A673 (cell line): ENCODE results near the gene SSC4D. TPM values are rescaled to one million over a fixed set of nuclear protein-coding genes. Genes with fewer than 3 reads are reported as not detected.
A peak's percentile ranks its signal among the peaks of the same experiment; 100 is the strongest.

ENCODE experiments used
- BruUV-seq: library from RNA; stranded (reverse); fragments of 400-500 nt; replicated peaks from 2 replicates; lab custom pipeline; 2021; lab: Mats Ljungman, UMichigan
- CTCF ChIA-PET: fragments of 300-600 bp; sonication (Branson Sonifier 250); formaldehyde crosslinking; loops from one replicate; lab custom pipeline; 2022; ENCODE audit warnings: antibody characterized with exemption; lab: Charles Lee
- POLR2A ChIA-PET: fragments of 300-600 bp; sonication (Branson Sonifier 250); formaldehyde crosslinking; loops from one replicate; lab custom pipeline; 2022; ENCODE audit warnings: antibody characterized with exemption; ENCODE audit not compliant: low non-redundant PET; lab: Charles Lee
- DNase-seq: peaks from one replicate; pipeline ENCODE4 v3.0.0-alpha.2; 2015; ENCODE audit warnings: low spot score
- H3K27ac ChIP-seq: fragments of 200-600 bp; sonication (generic); 2 replicates; pipeline ENCODE4 v1.5.1; 2016; ENCODE audit warnings: mixed run types, low read depth, mild to moderate bottlenecking, mixed read lengths, antibody characterized with exemption, low read length; ENCODE audit not compliant: poor library complexity, severe bottlenecking
- H3K27me3 ChIP-seq: fragments of 200-600 bp; sonication (generic); replicated peaks from 2 replicates; pipeline ENCODE4 v1.6.1; 2017; ENCODE audit warnings: mixed run types, low read depth, mild to moderate bottlenecking, mixed read lengths, antibody characterized with exemption, low read length; ENCODE audit not compliant: insufficient read depth, poor library complexity
- H3K36me3 ChIP-seq: fragments of 200-600 bp; sonication (generic); 2 replicates; pipeline ENCODE4 v1.6.1; 2016; ENCODE audit warnings: mixed run types, mild to moderate bottlenecking, mixed read lengths, antibody characterized with exemption, low read length; ENCODE audit not compliant: insufficient read depth, poor library complexity, severe bottlenecking
- H3K4me1 ChIP-seq: fragments of 200-600 bp; sonication (generic); 2 replicates; pipeline ENCODE4 v1.6.1; 2017; ENCODE audit warnings: mixed run types, mild to moderate bottlenecking, mixed read lengths, antibody characterized with exemption, low read length; ENCODE audit not compliant: insufficient read depth, poor library complexity, severe bottlenecking
- H3K4me3 ChIP-seq: fragments of 200-600 bp; sonication (generic); 2 replicates; pipeline ENCODE4 v1.5.1; 2016; ENCODE audit warnings: low read depth, mixed run types, mild to moderate bottlenecking, mixed read lengths, low read length; ENCODE audit not compliant: poor library complexity, severe bottlenecking
- H3K9me3 ChIP-seq: fragments of 200-600 bp; sonication (generic); 2 replicates; pipeline ENCODE4 v1.6.1; 2016; ENCODE audit warnings: mixed run types, low read depth, mild to moderate bottlenecking, mixed read lengths, antibody characterized with exemption, low read length; ENCODE audit not compliant: poor library complexity, severe bottlenecking
- EZH2 ChIP-seq: fragments of 200-600 bp; sonication (generic); IDR thresholded peaks from 2 replicates; pipeline ENCODE4 v1.6.1; 2017; ENCODE audit warnings: borderline replicate concordance, low read depth, mild to moderate bottlenecking, mixed read lengths, antibody characterized with exemption, low read length; ENCODE audit not compliant: poor library complexity, severe bottlenecking
- intact Hi-C: fragments of 100-400 bp; cut with micrococcal nuclease; formaldehyde crosslinking; loops from one replicate; pipeline ENCODE4 v1.10.0; 2022; ENCODE audit not compliant: unreplicated experiment
- total RNA-seq: library from RNA; stranded (reverse); gene quantifications from 2 replicates; pipeline ENCODE4 v1.2.3, GENCODE V29; 2021
- TF ChIP-seq, protein P1 (sequence below): fragments of 300-800, 200-600 bp; sonication (generic); conservative IDR thresholded peaks from 2 replicates; pipeline ENCODE4 v1.5.1; 2017; ENCODE audit warnings: low read depth, mild to moderate bottlenecking, antibody characterized with exemption, low read length, moderate library complexity, mixed read lengths

The SSC4D gene
- total RNA-seq, 1 experiment from 2014 or later, result 1.2 TPM

DNA sequence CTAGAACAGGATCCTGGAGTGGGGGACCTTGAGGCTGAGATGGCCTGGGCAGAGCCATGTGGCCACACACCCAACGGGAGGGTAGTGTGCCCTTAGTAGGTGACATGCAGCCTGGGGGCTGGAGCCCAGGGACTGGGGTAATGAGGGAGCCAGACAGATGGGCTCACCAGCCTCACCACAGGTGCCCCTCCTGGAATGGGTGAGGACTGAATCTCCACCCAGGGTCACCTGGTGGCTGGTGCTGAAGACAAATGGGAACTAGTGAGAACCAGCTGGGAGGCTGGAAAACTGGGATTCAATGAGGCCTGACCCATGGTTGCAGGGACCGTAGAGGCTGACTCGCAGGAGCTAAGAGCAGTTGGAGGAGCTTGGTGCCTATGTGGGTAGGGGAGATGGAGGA is 21.3 kb upstream of the SSC4D start:
- CTCF ChIA-PET, result no interaction called here
- Histone ChIP-seq H3K4me1 (no peaks in the 10 kb centered on the region), H3K4me3 (no peak overlapping the region), H3K27me3 (no peaks in the 10 kb centered on the region), H3K27ac (no peak overlapping the region), H3K9me3 (no peaks in the 10 kb centered on the region), H3K36me3 (no peaks in the 10 kb centered on the region)
- no peak for DNase-seq
- BruUV-seq, result no TSS peak
- TF ChIP-seq, protein P1, sequence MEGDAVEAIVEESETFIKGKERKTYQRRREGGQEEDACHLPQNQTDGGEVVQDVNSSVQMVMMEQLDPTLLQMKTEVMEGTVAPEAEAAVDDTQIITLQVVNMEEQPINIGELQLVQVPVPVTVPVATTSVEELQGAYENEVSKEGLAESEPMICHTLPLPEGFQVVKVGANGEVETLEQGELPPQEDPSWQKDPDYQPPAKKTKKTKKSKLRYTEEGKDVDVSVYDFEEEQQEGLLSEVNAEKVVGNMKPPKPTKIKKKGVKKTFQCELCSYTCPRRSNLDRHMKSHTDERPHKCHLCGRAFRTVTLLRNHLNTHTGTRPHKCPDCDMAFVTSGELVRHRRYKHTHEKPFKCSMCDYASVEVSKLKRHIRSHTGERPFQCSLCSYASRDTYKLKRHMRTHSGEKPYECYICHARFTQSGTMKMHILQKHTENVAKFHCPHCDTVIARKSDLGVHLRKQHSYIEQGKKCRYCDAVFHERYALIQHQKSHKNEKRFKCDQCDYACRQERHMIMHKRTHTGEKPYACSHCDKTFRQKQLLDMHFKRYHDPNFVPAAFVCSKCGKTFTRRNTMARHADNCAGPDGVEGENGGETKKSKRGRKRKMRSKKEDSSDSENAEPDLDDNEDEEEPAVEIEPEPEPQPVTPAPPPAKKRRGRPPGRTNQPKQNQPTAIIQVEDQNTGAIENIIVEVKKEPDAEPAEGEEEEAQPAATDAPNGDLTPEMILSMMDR, result no peak
- POLR2A ChIA-PET, result no interaction called here
- intact Hi-C loops, result no loop called here

DNA sequence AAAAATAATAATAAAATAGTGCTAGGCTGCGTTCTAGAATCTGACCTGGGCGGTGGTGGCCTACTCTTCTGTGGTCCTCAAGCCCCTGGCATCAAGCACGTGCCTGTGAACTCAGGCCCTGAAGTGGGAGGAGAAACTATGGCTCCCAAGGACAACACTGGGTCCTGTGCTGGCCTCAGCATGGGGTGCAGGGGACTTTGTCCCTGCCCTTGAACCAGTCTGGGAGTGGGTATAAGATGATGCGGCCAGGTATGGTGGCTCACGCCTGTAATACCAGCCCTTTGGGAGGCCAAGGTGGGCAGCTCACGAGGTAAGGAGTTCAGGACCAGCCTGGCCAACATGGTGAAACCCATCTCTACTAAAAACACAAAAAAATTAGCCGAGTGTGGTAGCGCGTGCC is 20.7 kb upstream of the SSC4D start:
- CTCF ChIA-PET, result no interaction called here
- intact Hi-C loops, result no loop called here

DNA sequence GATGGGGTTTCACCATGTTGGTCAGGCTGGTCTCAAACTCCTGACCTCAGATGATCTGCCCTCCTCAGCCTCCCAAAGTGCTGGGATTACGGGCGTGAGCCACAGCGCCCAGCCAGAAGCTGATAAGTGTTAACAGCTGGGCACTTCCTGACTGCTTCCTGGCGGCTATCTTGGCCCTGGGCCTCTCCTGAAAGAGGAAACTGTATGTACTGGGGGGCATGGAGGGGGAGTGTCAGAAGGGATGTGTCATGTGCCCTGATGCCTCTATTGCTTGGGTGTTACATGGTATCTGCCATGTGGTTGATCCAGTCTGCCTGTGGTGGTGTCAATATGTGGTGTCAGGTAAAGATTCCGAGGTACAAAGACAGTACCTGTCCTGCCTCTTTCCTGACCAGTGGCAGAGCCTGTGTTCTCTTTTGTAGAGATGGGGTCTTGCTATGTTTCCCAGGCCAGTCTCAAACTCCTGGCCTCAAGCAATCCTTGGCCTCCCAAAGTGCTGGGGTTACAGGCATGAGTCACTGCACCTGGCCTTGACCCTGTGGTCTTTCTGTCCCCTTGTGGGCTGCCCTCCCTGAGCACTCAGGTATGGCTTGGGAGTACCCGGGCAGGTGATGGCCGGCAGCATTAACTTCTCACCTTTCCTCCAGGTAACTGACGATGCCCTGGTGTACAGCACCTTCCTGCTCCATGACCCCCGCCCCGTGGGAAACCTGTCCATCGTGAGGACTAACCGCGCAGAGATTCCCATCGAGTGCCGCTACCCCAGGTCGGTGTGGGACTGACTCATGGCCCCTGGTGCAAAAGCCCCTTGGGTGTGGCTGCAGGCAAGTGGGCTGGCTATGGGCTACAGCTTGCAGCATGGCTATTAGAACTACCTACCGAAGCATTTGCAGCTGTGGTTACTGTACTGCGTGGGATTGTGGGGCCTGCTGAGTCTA is 19.6 kb upstream of the SSC4D start:
- intact Hi-C loops, result no loop called here
- TF ChIP-seq, protein P1, result no peak
- TF ChIP-seq EZH2, result no peak
- no TSS peak for BruUV-seq
- ChIA-PET POLR2A (interaction anchor here (0.5 kb wide), 1 partner anchor 14 kb away, joined by 12 read pairs; no protein-coding TSS in a partner anchor), CTCF (no interaction called here)
- Histone ChIP-seq H3K4me1 (no peaks in the 10 kb centered on the region), H3K27ac (no peak overlapping the region), H3K9me3 (no peaks in the 10 kb centered on the region), H3K36me3 (no peaks in the 10 kb centered on the region), H3K27me3 (no peaks in the 10 kb centered on the region), H3K4me3 (no peak overlapping the region)
- DNase-seq, result peak; percentile 73

More for the DNA sequence above, 20.7 kb upstream of the SSC4D start:
- H3K27me3 ChIP-seq, result no peaks in the 10 kb centered on the region
- no TSS peak for BruUV-seq
- H3K27ac ChIP-seq, result no peak overlapping the region
- no peak overlapping the region for H3K4me3 ChIP-seq
- TF ChIP-seq, protein P1, result no peak
- TF ChIP-seq EZH2, result no peak
- DNase-seq, result no peak
- POLR2A ChIA-PET, result no interaction called here
- no peaks in the 10 kb centered on the region for H3K9me3 ChIP-seq
- no peaks in the 10 kb centered on the region for H3K4me1 ChIP-seq
- H3K36me3 ChIP-seq, result no peaks in the 10 kb centered on the region
